ENCODE data around the gene SLC34A1.
"Not testable (repeated sequence)": the region's sequence is repeated elsewhere in the genome, so short reads cannot be mapped to it uniquely, and the experiment has no call there.

The SLC34A1 gene

DNA sequence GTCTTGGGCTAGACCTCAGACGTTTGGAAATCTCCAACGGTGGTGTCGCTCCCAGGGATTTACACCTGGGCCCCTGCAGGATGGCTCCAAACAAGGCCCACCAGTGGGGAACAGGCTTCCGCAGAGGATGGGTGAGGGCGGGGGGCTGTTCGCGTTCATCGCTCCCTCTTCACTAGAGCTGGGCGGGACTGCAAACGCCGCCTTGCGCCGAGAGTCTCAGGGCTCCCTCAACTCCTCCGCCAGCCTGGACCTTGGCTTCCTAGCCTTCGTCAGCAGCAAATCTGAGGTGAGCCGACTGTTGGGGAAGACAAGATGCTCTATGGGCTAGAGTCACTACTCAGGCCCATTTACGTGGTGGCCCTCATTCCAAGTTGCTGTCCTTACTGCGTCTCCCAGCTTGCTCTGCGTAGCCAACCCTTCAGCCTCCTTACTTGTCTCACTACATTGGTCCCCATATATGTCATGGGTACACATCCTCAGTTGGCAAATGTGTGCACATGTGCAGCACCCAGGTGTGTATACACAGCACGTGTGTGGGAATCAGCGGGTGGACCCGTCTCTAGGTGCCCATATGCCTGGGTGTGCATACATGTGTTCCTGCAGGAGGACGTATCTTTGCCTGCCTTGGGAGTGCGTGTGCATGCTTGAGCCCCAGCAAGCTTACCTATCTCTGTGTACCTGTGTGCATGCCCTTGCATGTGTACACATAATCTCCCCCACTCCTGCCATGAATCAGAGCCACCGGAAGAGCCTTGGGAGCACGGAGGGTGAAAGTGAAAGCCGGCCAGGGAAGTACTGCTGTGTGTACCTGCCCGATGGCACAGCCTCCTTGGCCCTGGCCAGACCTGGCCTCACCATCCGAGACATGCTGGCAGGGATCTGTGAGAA is 16.0 kb upstream of the SLC34A1 start:
- DNase-seq (ENCODE audit: insufficient read length, low spot score) (no peak), FAIRE-seq (no peak)

DNA sequence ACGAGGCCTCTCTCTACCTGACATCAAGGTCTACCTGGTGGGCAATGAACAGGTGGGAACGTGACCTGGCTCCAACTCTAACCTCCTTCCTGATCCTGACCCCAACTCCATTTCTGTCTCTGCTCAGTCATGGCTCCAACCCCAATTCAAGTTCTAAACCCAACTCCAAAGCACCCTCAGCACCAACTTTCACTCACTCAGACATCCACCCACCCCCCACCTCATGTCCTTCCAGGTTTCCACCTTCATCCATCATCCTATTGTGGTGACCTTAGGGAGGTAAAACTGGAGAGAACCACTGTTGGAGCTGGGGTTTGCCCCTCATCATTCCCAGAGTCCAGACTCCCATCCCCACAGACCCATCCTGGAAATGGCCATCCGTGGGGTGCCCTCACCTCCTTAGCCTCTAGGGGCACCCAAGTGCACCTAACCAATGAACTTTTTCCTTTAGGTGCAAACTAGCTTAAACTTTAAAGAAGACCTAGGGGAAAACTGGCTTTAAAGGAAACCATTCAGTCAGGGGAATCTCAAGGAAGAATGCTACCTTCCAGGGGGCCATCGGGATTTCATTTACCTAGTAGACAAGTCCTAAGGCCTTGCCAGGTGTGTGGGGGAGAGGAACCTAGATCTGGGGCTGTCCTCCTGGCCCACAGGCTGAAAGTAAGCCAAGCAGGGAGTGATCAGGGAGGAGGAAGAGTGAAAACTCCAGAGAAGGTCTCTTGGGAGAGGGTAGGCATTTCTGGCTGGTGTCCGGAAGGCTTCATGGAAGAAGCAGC is 15.2 kb upstream of the SLC34A1 start:
- peak; percentile 81 for FAIRE-seq
- DNase-seq (ENCODE audit: insufficient read length, low spot score), result peak; percentile 74

- peak; percentile 44 for FAIRE-seq
- DNase-seq (ENCODE audit: insufficient read length, low spot score), result no peak
Observed at GRCh38 chr5:177369645-177370440, 14.4 kb upstream of the SLC34A1 start.

DNA sequence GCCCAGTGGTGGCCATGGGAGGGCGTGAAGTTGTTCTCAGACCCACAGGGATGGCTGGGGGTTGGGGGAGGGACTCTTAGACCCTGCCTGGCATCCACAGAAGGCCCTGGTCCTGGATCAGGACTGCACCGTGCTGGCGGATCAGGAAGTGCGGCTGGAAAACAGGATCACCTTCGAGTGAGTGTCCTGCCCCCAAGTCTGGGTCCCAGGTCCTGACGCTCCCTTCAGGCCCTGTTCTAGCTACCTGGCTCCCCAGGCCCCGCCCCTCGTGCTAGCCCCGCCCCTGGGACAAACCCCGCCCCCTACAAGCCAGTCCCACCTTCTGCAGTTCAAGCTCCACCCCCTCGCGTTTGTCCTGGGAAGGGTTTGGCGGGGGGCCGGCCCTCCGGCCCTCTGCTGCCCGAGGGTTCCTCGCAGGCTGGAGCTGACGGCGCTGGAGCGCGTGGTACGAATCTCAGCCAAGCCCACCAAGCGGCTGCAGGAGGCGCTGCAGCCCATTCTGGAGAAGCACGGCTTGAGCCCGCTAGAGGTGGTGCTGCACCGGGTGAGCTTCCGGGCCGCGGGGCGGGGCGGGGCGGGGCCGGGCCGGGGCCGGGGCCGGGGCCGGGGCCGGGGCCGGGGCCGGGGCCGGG is 13.6 kb upstream of the SLC34A1 start:
- FAIRE-seq, result peak; percentile 77
- peak; percentile 90 for DNase-seq (ENCODE audit: insufficient read length, low spot score)

DNA sequence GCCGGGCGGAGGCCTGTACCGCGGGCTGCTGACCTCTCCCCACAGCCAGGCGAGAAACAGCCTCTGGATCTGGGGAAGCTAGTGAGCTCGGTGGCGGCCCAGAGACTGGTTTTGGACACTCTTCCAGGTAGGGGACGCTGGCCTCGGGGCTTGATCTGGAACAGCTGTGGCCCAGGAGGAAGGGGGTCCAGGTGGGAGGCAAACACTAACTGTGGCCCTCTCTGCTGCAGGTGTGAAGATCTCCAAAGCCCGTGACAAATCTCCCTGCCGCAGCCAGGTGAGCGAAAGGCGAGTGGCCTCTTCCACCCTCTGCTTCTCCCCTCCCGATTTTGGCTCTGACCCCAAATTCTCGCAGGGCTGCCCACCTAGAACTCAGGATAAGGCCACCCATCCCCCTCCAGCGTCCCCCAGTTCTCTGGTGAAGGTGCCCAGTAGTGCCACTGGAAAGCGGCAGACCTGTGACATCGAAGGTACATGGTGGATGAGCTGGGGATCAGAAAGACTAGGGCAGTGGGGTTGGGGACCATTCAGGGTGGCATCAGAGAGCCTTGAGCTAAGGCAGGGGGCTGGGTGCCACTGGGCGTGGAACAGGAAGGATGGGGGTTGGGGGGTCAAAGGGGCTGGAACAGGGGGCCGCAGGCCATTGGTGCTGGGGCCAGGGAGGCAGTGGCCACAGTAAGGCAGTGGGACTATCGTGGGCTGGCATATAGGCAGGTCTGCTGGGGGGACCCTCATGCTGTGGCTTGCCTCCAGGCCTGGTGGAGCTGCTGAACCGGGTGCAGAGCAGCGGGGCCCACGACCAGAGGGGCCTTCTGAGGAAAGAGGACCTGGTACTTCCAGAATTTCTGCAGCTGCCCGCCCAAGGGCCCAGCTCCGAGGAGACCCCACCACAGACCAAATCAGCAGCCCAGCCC is 12.9 kb upstream of the SLC34A1 start:
- no peak for FAIRE-seq
- no peak for DNase-seq (ENCODE audit: insufficient read length, low spot score)

DNA sequence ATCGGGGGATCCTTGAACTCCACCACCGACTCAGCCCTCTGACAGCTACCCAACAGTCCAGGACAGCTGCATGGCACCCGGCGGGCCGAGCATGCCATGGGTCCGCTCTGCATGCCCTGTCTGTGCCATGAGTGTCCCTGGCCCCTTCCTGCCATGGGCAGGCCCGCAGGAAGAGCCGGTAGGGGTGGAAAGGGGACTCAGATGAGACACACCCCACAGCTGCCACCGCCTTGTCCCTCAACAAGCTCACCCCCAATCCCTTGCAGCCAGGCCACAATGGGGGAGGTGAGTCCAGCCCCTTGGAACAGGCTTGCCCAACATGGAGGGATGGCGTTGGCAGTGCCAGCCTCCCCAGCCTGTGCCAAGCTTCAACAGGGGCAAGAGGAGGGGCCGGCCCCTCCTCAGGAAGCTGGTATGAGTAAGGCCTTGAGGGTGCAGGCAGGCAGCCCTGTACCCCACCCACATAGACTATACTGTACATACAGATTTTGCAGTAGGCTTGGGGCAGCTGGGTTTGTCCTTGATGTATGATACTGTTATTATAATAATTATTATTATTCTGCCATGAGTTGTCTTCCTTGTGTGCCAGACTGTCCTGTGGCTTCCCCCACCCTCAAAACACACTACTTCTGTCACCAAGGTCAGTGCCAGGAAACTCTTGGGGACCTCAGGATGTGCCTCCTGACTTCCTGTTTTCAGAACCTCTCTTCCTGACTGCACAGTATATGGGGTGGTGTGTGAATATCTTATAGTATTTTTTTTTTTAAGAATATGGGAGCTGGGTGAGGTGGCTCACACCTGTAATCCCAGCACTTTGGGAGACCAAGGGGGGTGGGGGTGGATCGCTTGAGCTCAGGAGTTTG is 12.0 kb upstream of the SLC34A1 start:
- FAIRE-seq (no peak), DNase-seq (ENCODE audit: insufficient read length, low spot score) (no peak)

DNA sequence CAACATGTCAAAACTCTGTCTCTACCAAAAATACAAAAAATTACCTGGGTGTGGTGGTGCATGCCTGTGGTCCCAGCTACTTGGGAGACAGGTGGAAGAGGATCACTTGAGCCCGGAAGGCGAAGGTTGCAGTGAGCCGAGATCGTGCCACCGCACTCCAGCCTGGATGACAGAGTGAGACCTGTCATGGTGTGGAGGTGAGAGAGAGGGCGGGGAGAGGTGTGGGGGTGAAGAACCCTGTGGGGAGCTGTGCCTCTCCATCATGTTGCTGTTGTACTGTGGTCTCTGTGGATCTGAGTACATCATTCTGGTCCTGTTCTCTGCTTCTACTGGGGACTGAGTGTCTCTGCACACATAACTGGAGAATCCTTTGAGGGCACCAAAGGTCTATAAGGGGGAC is 11.3 kb upstream of the SLC34A1 start:
- no peak for FAIRE-seq
- DNase-seq (ENCODE audit: insufficient read length, low spot score), result no peak

GRCh38 chr5:177373806-177374205 is 10.4 kb upstream of the SLC34A1 start:
- FAIRE-seq, result no peak
- DNase-seq (ENCODE audit: insufficient read length, low spot score), result no peak

DNA sequence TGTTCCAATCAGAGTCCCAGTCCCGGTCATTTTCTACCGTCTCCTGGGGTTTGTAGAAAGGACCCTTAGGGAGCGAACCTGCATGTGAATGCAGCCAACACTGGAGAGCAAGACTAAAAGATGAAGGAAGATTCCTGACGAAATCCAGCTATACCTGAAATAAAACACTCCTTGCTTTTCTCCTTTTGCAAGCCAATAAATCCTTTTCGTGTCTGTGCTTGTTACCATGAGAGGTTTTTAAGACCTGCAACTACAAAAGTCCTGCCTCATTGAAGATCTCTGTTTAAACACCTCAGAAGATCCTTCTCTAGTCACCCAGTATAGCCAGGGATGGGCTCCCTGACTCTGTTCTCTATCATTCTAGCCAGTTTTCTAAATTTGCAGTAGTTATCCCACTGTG is 10.0 kb upstream of the SLC34A1 start:
- DNase-seq (ENCODE audit: insufficient read length, low spot score) (no peak), FAIRE-seq (no peak)

GRCh38 chr5:177375516-177375915 is 8.7 kb upstream of the SLC34A1 start:
- DNase-seq (ENCODE audit: insufficient read length, low spot score); FAIRE-seq: not testable (repeated sequence)

DNA sequence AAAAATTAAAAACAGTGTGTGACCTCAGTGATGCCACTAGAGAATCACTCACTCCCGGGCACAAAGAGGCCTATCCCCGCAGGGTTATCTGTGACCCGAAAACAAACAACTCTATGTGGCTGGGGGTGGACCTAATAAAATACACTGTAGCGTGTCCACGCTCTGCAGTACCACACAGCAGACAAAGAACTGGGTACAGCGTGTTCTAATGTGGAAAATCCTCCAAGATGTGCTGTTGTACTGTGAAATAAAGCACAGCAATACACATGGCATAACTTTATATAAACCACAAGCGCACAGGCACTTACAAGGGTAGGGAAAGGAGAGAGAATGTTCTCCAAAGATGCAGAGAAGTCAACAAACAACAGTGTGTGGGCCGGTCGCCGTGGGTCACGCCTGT is 8.1 kb upstream of the SLC34A1 start:
- no peak for DNase-seq (ENCODE audit: insufficient read length, low spot score)
- no peak for FAIRE-seq

GRCh38 chr5:177377851-177378776 is 6.1 kb upstream of the SLC34A1 start:
- no peak for FAIRE-seq

GRCh38 chr5:177378884-177379883 is 5.0 kb upstream of the SLC34A1 start:
- FAIRE-seq (peak; percentile 72), DNase-seq (ENCODE audit: insufficient read length, low spot score) (peak; percentile 65)

More at GRCh38 chr5:177377851-177378776, 6.1 kb upstream of the SLC34A1 start:
- DNase-seq (ENCODE audit: insufficient read length, low spot score), result no peak

GRCh38 chr5:177380805-177381126 is 3.5 kb upstream of the SLC34A1 start:
- no peak for FAIRE-seq

GRCh38 chr5:177382423-177383029 is 1.7 kb upstream of the SLC34A1 start:
- DNase-seq (ENCODE audit: insufficient read length, low spot score), result no peak
- FAIRE-seq, result no peak

More at GRCh38 chr5:177380805-177381126, 3.5 kb upstream of the SLC34A1 start:
- no peak for DNase-seq (ENCODE audit: insufficient read length, low spot score)

DNA sequence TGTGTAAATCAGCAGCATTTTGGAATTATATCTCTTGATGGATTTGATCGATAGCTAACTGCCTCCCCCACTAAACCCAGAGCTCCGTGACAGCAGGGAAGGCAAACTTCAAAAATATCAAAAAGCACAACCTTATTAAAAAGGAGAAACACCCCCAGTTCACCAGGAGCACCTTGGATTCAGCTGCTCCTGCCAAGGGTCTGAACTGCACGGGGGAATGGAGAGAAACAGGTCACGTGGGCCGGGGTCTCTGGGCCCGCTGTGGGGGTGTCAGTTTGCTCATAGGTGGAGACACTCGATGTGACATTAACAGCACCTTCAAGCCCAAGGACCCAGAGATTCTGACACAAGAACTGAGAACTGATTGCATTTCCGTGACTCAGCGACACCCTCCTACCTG is 1.1 kb upstream of the SLC34A1 start:
- no peak for FAIRE-seq

More for the DNA sequence above, 1.1 kb upstream of the SLC34A1 start:
- no peak for DNase-seq (ENCODE audit: insufficient read length, low spot score)

Measured in GM19239 (cell line).